Esophagus squamous epithelium (tissue), 4 donors: ENCODE measurements around the gene C3orf22.

Experiments
- POLR2A ChIP-seq, 4 donors: fragments of 450-650 bp; IDR thresholded peaks; one replicate each; pipeline ENCODE4 v1.6.1; 2017; ENCODE audit warnings: antibody characterized with exemption in 4 of 4, mild to moderate bottlenecking in 4 of 4, moderate library complexity in 3 of 4
- TF ChIP-seq, protein P1 (sequence below), 6 experiments: fragments of 450-650 bp in 4 of 6; fragments of 200-600 bp in 2 of 6; sonication (generic) in 2 of 6; IDR thresholded peaks; one replicate each; pipeline ENCODE4 v1.5.1; 2016 to 2019; ENCODE audit warnings: antibody characterized with exemption in 6 of 6, mild to moderate bottlenecking in 4 of 6, moderate library complexity in 4 of 6

DNA sequence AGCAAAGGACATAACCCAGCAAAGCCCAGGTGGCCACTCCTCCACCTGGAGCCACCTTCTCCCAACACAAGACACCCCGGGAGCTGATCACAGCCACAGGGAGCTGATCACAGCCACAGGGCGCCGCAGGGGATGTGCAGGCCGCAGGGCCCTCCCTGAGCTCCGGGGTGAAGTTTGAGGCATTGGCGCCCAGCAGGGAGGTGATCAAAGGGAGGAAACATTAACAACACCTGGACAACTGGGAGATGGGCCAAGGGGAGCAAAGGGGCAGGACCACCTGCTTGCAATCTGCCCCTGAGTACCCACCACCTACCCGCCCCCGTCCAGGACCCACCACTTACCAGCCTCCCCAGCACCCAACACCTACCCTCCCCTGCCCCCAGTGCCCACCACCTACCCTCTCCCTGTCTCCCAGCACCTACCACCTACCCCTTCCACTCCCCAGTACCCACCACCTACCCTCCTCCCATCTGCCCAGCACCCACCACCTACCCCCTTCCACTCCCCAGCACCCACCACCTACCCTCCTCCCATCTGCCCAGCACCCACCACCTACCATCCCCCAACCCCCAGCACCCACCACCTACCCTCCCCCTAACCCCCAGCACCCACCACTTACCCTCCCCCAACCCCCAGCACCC is 43.5 kb downstream of the C3orf22 start:
- TF ChIP-seq, protein P1, sequence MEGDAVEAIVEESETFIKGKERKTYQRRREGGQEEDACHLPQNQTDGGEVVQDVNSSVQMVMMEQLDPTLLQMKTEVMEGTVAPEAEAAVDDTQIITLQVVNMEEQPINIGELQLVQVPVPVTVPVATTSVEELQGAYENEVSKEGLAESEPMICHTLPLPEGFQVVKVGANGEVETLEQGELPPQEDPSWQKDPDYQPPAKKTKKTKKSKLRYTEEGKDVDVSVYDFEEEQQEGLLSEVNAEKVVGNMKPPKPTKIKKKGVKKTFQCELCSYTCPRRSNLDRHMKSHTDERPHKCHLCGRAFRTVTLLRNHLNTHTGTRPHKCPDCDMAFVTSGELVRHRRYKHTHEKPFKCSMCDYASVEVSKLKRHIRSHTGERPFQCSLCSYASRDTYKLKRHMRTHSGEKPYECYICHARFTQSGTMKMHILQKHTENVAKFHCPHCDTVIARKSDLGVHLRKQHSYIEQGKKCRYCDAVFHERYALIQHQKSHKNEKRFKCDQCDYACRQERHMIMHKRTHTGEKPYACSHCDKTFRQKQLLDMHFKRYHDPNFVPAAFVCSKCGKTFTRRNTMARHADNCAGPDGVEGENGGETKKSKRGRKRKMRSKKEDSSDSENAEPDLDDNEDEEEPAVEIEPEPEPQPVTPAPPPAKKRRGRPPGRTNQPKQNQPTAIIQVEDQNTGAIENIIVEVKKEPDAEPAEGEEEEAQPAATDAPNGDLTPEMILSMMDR (IDR thresholded peaks at IDR 0.05): no peak
- no peak for TF ChIP-seq POLR2A (IDR thresholded peaks at IDR 0.05)
